Measurements from ENCODE around the gene TNFRSF11A.

The TNFRSF11A gene

GRCh38 chr18:62325806-62326645, 916 bp downstream of the TNFRSF11A start:
- DNase-seq, result no peak

GRCh38 chr18:62326646-62327348, 1.7 kb downstream of the TNFRSF11A start:
- DNase-seq, result no peak

DNA sequence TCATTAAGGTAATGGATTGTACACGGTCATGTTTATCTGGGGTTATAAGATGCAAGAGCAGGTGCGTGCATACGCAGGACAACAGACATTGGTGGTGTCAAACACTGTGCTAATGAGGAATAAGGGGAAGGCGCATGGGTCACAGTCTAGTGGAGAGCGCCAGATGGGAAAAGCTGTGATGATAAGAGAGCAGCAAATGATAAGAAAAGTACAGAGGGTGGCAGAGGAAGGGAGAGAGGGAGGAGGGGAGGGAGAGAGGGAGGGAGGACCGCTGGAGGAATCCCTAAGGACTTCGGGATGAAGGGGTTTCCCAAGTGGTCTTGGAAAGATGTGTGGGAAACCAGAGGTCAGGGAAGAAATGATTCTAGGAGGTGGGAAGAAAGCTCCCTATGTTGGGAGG, 2.9 kb downstream of the TNFRSF11A start:
- DNase-seq, result no peak

DNA sequence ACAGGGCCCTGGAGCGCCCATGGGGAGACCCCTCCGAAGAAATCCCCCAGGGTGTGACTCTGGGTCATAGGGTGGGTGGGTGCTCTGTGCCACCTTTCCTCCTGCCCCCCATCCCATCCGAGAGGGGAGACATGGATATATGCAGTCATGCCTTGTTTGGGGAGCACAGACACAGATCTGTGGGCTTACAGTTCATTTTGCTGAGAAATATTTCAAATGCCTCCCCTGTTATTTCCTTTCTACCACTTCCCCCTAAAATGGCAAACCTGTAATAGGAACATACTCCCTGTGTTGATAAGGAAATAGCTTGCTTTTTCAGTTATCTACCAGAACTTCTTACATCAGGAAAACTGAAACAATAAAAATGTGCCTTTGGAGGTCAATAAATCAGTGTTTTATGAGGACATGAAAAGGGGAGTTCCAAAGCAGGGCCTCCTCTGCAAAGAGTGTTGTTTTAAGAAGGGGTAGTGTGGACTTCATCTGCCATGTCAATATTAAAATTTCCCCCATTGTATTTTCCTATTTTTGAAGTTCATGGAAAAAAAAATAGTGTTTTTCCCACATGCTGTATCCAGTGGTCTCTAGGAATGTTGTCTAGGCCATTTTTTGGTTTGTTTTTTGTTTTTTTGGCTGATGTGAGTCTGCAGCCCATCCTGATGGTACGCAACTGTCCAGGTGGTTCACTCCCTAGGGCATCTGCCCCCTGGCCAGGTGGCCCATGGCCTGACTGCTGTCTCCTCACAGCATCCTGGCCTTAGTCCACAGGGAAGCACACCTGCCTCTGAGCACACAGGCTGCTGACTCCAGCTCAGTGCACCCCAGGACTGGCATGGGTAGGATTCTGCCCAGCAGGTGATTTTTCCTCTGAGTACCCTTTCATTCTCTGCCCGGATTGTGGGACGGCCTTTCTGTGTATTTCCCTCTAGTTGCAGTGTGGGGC, 3.7 kb downstream of the TNFRSF11A start:
- DNase-seq, result no peak

GRCh38 chr18:62329691-62330454, 4.8 kb downstream of the TNFRSF11A start:
- no peak for DNase-seq

- no peak for DNase-seq
These were observed 5.5 kb downstream of the TNFRSF11A start for GRCh38 chr18:62330650-62331049.

GRCh38 chr18:62331581-62332356, 6.7 kb downstream of the TNFRSF11A start:
- DNase-seq, result no peak

DNA sequence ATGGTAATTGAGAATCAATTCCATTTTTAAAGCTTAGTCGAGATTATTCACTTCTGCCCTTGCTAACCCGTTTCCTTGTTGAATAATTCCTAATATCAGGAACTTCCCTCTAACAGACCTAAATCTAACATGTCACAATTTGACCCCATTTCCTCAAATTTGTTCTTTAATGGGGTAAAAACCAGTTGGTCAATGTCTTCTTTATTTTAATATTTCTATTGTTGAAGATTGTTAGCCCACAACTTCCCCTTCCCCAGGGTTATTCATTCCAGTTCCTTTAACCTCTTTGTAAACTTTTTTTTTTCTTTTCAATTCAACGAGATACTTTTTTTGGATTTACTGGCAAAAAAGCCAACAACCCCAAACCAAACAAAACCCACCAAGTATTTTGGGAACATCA, 7.3 kb downstream of the TNFRSF11A start:
- DNase-seq, result no peak

DNA sequence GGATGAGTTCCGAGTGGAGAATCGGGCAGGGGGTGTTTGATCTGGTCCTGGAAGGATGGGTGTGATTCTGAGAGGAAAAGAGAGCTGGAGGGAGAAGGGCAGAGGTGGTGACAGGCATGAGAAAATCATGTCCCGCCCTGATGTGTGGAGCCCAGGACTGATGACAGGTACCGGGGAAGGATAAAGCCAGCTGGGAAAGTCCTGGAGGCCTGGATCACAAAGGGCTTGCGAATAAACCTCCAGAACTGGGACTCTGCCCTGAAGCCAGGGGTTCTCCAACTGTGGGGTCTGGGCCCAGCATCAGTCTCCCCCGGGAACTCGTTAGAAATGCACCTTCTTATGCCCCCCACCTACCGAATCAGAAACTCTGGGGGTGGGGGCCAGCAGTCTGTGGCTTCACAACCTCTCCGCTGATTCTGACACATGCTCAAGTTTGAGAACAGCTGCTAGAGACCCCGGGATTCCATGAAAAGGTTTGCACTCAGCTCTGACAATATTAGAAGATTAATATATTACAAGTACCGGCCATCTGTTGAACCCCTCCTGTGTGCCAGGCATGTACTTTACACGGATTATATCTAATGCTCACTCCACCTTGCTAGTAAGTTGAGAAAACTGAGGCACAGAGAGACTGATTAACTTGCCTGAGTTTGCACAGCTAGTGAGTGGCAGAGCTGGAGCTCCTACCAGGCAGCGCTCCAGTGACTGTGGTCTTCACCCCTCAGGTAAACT, 8.0 kb downstream of the TNFRSF11A start:
- DNase-seq, result no peak

DNA sequence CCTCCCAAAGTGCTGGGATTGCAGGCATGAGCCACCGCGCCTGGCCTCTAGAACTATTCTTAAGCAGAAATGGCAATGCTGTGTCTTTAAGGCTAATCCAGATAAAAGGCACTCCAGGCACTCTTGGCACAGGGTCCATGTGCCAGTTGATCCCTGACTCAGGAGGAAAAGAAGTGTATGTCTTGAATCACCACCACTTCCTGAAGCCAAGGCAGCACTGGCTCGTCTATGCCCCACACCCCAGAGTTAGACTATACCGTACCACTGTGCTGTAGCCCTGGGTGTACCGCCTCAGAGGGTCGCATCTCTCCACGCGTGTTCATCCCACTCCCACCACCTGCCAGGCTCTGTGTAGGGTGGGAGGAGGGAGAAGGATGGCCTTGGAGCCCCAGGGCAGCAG, 9.0 kb downstream of the TNFRSF11A start:
- no peak for DNase-seq

- DNase-seq, result no peak
These were observed 10.4 kb downstream of the TNFRSF11A start for GRCh38 chr18:62335494-62335893.

DNA sequence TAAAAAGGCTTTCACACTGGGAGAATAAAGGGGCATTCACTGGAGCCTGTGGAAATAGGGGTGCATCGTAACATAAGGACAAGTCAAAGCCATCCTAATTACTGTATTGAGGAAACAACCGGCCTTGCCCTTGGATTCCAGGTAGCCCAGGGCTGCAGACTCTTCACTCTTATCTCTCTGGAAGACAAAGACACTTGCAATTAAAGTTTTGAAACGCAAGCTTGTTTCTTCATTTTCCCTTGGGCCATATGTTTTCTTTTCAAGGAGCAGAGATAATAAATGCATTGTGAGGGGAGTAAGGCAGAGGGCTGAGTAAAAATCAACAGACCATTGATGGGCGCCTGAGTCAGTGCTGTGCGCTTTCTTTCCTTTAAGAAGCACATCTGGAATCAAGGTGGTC, 11.5 kb downstream of the TNFRSF11A start:
- no peak for DNase-seq

- no peak for DNase-seq
These were observed 12.2 kb downstream of the TNFRSF11A start for GRCh38 chr18:62337336-62337735.

DNA sequence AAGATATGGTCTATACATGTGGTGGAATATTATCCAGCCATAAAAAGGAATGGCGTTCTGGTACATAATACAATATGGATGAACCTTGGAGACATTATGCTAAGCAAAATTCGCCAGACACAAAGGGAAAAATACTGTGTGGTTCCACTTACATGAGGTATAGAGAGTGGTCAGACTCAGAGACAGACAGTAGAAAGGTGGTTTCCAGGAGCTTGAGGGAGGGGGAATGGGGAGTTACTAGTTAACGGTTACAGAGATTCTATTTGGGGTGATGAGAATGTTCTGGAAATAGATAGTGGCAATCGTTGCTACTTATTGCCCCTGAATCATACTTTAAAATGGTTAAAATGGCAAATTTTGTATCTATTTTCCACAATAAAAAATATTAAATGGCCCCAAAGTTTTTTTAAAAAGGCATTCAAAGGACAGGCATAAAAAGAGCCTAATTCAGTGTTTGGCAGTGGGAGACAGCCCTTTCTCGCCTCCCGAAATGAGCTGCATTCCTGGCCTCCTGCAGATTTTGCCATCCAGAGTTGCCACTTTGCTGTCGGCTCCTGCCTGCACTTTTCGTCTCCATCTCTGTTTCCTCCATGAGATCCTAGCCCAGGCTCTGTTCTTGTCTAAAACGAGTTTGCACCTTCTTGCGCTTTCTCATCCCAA, 13.5 kb downstream of the TNFRSF11A start:
- no peak for DNase-seq

DNA sequence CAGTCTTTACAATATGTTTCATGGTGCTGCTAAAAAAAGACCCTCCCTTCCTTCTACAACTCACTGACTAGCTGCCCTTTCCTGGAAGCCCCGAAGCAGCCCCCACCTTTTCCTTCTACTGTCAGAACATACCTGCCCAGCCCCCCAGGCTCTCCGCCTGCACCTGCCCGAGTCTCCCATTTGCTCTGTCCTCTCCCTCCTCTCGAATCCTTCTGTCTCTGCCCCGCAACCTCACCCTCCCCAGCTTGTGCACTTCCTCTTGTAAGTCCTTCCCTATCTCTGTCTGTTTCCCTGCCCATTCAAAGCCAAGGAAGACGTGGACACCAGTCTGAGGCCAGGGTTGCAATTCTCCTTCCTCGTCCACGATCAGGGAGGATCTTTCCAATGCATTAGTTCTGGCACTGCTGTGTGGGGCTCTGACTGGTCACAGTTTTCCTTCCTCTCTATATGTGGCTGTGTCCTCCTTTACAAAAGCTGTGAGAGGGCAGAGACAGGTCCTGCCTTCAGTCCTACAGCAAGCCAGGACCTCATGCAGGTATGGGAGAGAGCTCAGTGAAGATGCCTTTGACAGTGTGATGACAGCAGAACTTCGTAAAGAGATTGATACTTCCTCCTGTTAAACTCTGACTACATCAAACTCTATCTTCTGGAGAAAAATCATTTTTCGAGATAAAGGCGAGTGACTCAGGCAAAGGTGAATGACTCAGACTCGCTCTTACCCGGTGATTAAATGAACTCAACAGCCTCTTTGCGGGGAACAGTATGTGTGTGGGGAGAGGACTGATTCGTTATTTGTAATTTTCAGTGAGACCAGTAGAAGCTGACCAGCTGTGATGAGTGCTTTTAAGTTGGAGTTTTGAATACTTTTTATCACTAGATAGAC, 14.2 kb downstream of the TNFRSF11A start:
- DNase-seq, result no peak

DNA sequence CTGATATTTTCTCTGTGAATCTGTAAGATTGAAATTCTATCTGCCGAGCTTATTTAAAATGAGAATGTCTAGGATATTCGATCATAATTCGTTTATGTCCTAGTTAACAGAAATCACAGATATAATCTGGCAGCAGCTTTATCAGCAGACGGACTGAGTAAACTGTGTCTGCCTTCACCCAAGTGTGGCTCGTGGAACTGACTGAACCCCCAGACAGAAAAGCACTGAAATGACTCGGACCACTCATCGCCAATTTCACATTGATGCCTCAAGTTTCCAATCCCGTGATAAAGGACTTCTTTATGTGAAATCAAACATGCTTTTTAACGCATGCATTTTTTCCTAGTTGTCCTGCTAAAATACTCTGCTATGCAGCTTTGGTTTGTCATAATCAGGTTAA, 15.9 kb downstream of the TNFRSF11A start:
- no peak for DNase-seq

- DNase-seq, result no peak
These were observed 16.4 kb downstream of the TNFRSF11A start for GRCh38 chr18:62341473-62341872.

GRCh38 chr18:62342884-62343283, 17.8 kb downstream of the TNFRSF11A start:
- DNase-seq, result no peak

DNA sequence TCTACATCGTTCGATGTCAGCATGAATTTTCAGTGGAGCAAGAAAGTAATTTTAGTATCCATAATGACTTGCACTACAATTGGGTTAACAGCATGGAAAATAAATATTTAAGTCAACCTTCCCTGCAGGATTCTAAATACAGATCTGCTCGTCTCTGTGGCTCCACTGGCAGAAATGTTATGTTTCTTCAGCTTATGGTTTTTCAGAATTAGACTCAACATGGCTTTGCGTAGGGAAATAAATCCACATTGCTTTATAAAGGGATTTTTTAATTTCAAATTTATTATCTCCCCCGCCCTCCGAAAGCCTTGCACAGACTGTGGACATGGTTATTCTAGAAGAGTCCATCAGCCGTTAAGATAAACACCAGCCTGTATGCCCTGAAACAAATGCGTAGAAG, 18.2 kb downstream of the TNFRSF11A start:
- DNase-seq, result no peak

Data from amniotic stem cell (primary cell).